ENCODE measurements around the gene MIF. TPM values are rescaled to one million over a fixed set of nuclear protein-coding genes. Genes with fewer than 3 reads are reported as not detected.

Gene MIF
- total RNA-seq, 4 donors from 2014 or later, result 58.8 to 202 (median 128) TPM

DNA sequence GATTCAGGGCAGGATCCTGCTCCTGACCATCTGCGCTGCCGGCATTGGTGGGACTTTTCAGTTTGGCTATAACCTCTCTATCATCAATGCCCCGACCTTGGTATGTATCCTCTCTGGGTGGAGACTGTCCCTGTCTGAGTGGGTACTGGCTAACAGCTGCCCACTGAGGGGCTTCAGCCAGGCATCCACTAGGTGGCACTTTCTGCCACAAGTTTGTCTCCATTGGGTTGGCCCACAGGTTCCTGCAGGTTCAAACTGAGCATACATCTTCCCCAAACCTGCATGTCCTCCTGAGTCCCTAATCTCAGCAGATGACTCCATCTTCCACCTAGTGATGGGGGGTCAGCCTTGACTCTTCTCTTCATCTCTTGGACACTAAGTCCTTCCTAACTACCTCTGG is 32.1 kb upstream of the MIF start:
- TF ChIP-seq, protein P1, sequence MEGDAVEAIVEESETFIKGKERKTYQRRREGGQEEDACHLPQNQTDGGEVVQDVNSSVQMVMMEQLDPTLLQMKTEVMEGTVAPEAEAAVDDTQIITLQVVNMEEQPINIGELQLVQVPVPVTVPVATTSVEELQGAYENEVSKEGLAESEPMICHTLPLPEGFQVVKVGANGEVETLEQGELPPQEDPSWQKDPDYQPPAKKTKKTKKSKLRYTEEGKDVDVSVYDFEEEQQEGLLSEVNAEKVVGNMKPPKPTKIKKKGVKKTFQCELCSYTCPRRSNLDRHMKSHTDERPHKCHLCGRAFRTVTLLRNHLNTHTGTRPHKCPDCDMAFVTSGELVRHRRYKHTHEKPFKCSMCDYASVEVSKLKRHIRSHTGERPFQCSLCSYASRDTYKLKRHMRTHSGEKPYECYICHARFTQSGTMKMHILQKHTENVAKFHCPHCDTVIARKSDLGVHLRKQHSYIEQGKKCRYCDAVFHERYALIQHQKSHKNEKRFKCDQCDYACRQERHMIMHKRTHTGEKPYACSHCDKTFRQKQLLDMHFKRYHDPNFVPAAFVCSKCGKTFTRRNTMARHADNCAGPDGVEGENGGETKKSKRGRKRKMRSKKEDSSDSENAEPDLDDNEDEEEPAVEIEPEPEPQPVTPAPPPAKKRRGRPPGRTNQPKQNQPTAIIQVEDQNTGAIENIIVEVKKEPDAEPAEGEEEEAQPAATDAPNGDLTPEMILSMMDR (IDR thresholded peaks at IDR 0.05; ENCODE audit: low read depth), result no peak

DNA sequence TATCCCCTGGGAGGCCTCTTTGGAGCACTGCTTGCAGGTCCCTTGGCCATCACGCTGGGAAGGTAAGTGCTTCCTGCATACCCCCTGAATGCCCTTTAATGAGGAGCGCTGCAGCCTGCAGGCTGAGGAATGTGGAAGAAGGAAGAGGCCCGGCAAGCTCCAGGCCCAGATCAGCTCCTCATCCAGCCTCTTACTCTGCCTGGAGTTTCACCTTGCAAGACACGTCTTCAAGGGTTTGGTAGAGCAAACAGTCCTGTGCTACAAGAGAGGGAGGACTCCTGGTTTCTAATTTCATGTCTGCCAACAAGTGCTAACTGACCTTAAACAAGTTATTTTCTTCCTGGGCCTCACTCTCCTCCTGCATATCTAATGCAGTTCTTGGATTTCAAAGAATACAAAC is 25.6 kb upstream of the MIF start:
- TF ChIP-seq, protein P1 (IDR thresholded peaks at IDR 0.05; ENCODE audit: low read depth), result no peak

DNA sequence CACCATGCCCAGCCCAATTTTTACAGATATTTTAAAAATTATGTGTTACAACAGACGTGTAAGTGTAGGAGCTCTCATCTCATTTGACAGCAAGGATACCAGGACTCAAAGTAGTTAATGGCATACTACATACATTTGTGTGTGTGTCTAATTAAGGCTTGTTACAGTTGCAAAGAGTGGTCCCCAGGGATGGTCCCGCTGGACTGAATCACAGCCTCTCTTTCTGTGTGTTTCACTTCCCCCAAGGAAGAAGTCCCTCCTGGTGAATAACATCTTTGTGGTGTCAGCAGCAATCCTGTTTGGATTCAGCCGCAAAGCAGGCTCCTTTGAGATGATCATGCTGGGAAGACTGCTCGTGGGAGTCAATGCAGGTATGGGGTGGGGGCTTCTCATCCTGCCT is 19.3 kb upstream of the MIF start:
- TF ChIP-seq, protein P1 (IDR thresholded peaks at IDR 0.05; ENCODE audit: low read depth), result no peak

DNA sequence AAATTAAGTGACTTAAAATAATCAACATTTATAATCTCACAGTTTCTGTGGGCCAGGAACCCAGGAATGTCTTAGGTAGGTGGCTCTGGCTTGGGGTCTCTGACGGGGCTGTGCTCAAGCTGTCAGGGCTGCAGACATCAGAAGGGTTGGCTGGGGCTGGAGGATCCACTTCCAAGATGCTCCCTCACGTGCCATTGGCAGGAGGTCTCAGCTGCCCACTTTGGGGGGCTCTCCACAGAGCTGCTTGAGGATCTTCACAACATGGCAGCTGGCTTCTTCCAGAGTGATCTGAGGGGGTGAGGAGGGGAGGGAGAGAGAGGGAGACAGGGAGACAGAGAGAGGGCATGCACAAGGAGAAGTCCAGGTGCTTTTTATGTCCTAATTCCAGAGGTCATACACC is 18.4 kb upstream of the MIF start:
- TF ChIP-seq, protein P1 (IDR thresholded peaks at IDR 0.05; ENCODE audit: low read depth), result no peak

DNA sequence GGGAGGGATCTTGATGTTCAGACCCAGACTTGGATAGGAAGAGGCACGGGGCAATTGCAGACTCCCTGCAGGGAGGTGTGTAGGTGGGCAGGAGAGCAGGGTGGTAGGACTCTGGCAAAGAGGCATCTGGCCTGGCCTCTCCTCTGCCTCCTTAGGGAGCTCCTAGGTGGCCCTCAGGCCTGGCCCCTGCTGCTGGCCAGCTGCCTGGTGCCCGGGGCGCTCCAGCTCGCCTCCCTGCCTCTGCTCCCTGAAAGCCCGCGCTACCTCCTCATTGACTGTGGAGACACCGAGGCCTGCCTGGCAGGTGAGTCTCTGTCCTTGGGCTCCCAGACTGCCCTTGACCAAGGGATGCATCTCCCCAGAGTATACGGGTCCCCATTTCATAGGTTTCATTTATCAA is 16.6 kb upstream of the MIF start:
- TF ChIP-seq, protein P1 (IDR thresholded peaks at IDR 0.05; ENCODE audit: low read depth), result no peak

DNA sequence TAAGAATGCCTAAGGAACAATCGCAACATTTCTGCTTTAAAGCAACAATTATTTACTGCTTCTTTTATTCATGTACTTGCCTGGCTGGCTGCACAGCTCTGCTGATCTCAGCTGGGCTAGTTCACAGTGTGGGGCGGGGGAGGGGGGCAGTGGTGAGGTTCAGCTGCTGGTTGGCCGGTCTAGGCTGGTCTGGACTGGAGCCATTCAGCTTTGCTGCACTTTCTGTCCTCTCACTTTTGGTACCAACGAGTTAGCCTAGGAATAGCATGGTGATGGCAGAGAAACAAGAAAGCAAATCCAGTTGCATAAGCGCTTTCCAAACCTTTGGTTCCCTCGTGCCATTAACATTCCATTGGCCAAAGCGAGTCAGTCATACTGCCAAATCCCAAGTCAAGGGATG is 16.0 kb upstream of the MIF start:
- TF ChIP-seq, protein P1 (IDR thresholded peaks at IDR 0.05; ENCODE audit: low read depth), result no peak

DNA sequence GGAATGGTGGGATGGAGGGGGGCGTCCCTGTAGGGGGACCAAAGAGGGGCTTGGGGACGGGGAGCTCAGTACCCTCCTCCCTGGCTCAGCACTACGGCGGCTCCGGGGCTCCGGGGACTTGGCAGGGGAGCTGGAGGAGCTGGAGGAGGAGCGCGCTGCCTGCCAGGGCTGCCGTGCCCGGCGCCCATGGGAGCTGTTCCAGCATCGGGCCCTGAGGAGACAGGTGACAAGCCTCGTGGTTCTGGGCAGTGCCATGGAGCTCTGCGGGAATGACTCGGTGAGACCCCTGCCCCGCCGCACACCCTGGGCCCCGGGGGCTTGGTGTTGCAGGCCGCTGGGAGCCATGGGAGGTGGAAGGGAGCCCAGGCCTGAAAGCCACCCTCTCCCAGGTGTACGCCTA is 11.8 kb upstream of the MIF start:
- TF ChIP-seq, protein P1 (IDR thresholded peaks at IDR 0.05; ENCODE audit: low read depth), result no peak

Data from subcutaneous adipose tissue (tissue), 4 donors.